Measurements from ENCODE around the gene TTLL9. TPM values are rescaled to one million over a fixed set of nuclear protein-coding genes. Genes with fewer than 3 reads are reported as not detected.

The TTLL9 gene
- total and polyA plus RNA-seq, 8 donors: 0.14 to 1.4 (median 0.35) TPM; not detected in 1

GRCh38 chr20:31861385-31862156 lies 8.9 kb upstream of the TTLL9 start:
- FAIRE-seq (no peak), ATAC-seq (peak; percentile 75 to 83 (median 76)), DNase-seq (peak in 5 of 6 donors; percentile 42 to 80 (median 51))
- Histone ChIP-seq H3K9me3 (no peaks in the 10 kb centered on the region), H3K27ac (no peak overlapping the region), H3K4me1 (peaks cover 0 to 10% (median 7%) of the 10 kb centered on the region in 3 donors), H3K27me3 (peaks cover 0 to 2% (median 0%) of the 10 kb centered on the region in 4 donors), H3K36me3 (no peaks in the 10 kb centered on the region), H3K4me3 (peak overlapping the region; percentile 7 to 72 (median 34))
- no peak for TF ChIP-seq CTCF (IDR thresholded peaks at IDR 0.05)
- WGBS, 2 donors: 3 to 6% methylated on average over 34 to 60 of the region's 60 CpGs
- intact Hi-C loops (cut with DNase I): no loop called here

- no peaks in the 10 kb centered on the region for H3K36me3 ChIP-seq
- no peaks in the 10 kb centered on the region for H3K9me3 ChIP-seq
- intact Hi-C loops (cut with DNase I): no loop called here
- DNase-seq (no peak), FAIRE-seq (no peak), ATAC-seq (no peak)
- no peak overlapping the region for H3K4me3 ChIP-seq
- peaks cover 0 to 2% (median 0%) of the 10 kb centered on the region in 4 donors for H3K27me3 ChIP-seq
- TF ChIP-seq CTCF (IDR thresholded peaks at IDR 0.05): no peak
- 64 to 74% methylated on average over 5 of the region's 5 CpGs for WGBS, 2 donors
- H3K4me1 ChIP-seq: peaks cover 0 to 10% (median 7%) of the 10 kb centered on the region in 3 donors
- no peak overlapping the region for H3K27ac ChIP-seq
Observed at GRCh38 chr20:31862157-31862470, 8.3 kb upstream of the TTLL9 start.

GRCh38 chr20:31862506-31862905 lies 7.9 kb upstream of the TTLL9 start:
- peaks cover 0 to 2% (median 0%) of the 10 kb centered on the region in 4 donors for H3K27me3 ChIP-seq
- intact Hi-C loops (cut with DNase I): no loop called here
- DNase-seq: peak in 1 of 6 donors; percentile 9

GRCh38 chr20:31863296-31864085 lies 6.9 kb upstream of the TTLL9 start:
- WGBS, 2 donors: 89 to 95% methylated on average over 9 of the region's 9 CpGs

More at GRCh38 chr20:31862506-31862905, 7.9 kb upstream of the TTLL9 start:
- Histone ChIP-seq H3K4me1 (peaks cover 0 to 10% (median 7%) of the 10 kb centered on the region in 3 donors), H3K4me3 (no peak overlapping the region), H3K9me3 (no peaks in the 10 kb centered on the region), H3K27ac (no peak overlapping the region), H3K36me3 (no peaks in the 10 kb centered on the region)
- TF ChIP-seq CTCF (IDR thresholded peaks at IDR 0.05): no peak
- ATAC-seq (no peak), FAIRE-seq (no peak)
- 69 to 73% methylated on average over 8 of the region's 8 CpGs for WGBS, 2 donors

More at GRCh38 chr20:31863296-31864085, 6.9 kb upstream of the TTLL9 start:
- Histone ChIP-seq H3K9me3 (no peaks in the 10 kb centered on the region), H3K4me3 (no peak overlapping the region), H3K4me1 (peaks cover 0 to 10% (median 7%) of the 10 kb centered on the region in 3 donors), H3K27me3 (no peaks in the 10 kb centered on the region), H3K27ac (no peak overlapping the region), H3K36me3 (no peaks in the 10 kb centered on the region)
- TF ChIP-seq CTCF (IDR thresholded peaks at IDR 0.05): no peak
- DNase-seq (no peak), FAIRE-seq (no peak), ATAC-seq (no peak)
- intact Hi-C loops (cut with DNase I): no loop called here
